GM21381 (cell line): ENCODE measurements around the gene PLEKHB1.
A peak's percentile ranks its signal among the peaks of the same experiment; 100 is the strongest.

ENCODE experiments used
- ATAC-seq: cut with Tn5 transposase; IDR thresholded peaks from one replicate; pipeline ENCODE4 v1.9.1; 2021; ENCODE audit warnings: mild to moderate bottlenecking, moderate library complexity; ENCODE audit not compliant: unreplicated experiment

The PLEKHB1 gene, protein sequence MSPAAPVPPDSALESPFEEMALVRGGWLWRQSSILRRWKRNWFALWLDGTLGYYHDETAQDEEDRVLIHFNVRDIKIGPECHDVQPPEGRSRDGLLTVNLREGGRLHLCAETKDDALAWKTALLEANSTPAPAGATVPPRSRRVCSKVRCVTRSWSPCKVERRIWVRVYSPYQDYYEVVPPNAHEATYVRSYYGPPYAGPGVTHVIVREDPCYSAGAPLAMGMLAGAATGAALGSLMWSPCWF

DNA sequence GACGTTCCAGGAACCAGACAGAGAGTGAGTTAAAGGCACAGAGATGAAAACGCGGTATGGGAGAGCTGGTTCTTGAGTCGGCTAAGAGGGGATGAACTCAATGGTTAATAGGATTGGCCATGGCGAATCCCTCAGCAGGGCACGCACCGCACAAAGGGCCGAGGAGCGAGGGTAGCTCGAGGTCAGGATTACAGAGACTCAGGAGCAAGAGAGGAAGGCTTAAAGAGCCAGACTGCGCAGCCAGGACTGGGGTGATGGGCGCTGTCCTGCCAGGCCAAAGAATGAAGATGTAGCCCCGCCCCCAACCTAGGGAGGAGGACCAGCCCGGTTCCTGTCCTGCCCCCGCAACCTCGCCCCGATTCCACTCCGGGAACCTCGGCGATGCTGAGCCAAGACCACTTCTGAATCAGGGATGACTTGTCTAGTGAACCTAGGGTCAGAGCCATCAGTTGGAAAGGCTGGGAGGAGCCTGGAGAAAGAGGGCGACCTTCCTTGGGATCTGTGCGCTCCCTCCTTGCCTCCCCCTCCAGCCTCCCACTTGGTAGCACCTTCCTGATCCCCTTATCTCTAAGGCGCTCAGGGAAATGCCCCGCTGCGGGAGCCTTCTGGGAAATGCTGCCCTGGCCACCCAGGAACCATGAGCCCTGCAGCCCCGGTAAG lies at the start of gene PLEKHB1:
Gene PLEKHB1 (plus strand): TSS at position 610 of the 660 bp plus-strand sequence. CDS start 28 bp downstream, at position 638.
- ATAC-seq = no peak

DNA sequence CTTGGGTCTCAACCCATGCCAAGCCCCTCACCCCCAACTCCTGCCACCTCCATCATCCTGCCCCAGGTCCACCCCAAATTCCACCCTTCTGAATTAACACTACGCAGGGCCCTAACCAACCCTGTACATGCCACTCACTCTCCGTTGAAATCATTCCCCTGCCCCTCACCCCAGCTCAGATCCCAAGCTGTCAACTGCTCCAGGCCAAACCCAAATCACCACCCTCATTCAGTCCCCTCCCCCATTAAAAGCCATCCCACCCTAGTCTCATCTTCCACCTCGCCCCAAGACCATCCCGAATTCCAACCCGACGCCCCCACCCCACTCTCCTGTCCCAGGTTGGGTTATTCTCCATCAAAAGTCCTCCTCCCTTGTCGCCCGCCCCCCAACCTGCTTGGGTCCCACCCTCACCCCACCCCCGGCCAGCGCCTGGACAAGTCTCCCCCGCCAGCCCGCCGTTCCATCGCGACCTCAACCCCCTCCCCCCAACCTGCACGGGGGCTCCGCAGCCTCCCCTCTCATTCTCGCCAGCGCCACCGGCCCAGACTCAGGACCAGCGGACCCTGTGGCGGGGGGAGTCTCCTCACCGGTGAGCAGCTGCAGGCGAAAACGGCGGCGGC lies 48.9 kb upstream of the PLEKHB1 start:
- no peak for ATAC-seq

DNA sequence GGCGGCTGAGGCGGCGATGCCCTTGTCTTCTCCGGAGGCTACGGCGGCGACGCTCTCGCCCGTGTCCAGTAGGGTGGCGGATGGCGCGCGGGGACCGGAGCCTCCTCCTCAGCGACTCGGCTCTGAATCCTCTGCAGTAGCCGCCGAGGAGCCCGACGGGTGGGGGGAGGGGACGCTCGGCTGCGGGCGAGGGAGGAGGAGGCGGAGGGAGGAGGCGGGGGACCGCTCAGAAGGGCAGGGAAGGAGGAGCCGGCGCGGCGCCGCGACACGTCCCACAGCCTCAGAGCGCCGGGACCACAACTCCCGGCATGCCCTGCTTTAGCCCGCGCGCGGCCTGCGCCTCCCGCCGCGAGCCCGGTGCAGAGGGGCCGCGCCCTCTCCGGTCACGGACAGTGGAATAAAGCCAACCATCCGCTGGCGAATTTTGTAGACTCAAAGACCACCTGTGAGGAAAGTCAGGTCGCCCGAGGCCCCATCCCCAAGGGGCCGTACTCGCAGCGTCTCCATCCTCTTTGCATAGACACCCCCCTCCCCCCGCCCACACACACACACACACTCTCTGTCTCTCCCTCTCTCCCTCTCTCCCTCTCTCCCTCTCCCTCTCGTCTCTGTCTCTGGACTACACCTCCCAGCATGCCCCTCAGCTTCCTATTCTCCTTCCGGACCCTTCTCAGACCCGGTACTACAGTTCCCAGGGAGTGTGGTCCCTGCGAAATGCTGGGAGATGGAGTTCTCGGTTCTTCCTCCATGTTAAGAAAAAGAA lies 48.2 kb upstream of the PLEKHB1 start, which contains the start of gene FAM168A:
Gene FAM168A (minus strand): TSS at position 157 of the 763 bp plus-strand sequence. CDS start 129,638 bp downstream, outside the sequence.
- ATAC-seq = peak; percentile 97

DNA sequence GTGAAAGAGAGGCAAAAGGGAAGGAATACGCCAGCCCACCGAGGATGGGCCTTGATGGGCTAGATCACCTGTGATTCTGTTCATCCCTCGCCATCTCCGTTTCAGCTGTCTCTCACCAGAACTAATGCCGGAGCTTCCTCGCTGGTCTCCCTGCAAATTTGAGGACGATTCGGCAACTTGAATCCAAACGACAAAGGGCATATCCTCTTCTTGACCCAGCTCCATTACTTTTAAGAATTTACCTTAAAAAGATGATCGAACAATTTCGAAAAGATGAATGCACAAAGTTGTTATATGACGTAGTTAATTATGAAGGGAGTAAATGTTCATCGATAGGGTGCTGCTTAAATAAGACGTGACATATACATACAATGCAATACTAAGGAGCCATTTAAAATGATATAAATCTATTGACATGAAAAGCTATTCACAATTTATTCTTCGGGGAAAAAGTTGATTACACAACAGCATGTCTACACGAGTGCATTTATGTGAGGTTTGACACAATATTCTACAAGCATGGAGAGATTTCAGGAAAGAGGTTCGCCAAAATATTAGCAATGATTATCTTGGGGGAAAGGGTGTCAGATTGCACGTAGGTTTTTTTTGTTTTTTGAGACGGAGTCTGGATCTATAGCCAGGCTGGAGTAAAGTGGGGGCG lies 47.5 kb upstream of the PLEKHB1 start:
- no peak for ATAC-seq

DNA sequence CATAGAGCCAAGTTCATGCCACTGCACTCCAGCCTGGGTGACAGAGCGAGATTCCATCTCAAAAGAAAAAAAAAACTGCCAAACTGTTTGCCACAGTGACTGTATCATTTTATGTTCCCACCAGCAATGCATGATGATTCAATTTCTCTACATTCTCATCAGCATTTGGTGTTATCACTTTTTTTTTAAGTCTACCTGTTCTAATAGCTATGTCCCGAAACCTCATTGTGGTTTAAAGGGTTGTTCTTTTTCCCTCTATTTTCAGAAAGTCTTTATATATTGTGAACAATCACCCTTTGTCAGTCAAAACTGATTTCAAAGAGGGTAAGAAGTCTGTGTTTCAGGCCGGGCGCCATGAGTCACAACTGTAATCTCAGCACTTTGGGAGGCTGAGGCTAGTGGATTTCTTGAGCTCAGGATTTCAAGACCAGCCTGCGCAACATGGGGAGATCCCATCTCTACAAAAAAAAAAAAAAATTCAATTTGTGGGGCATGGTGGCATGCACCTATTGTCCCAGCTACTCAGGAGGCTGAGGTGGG lies 33.7 kb upstream of the PLEKHB1 start:
- no peak for ATAC-seq

DNA sequence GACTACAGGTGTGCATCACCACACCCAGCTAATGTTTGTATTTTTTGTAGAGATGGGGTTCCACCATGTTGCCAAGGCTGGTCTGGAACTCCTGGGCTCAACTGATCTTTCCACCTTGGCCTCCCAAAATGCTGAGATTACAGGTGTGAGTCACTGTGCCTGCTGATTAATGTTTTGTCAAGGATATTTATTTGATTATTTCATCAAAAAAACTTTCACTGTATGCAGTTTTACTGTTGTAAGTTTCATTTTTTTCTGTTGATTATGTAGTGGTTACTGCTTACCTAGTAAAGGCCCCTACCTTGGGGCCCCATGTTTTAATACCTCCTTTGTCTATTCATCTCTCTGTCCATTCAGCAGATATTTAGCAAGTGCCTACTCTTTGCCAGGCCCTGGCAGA lies 31.8 kb upstream of the PLEKHB1 start:
- ATAC-seq = no peak

DNA sequence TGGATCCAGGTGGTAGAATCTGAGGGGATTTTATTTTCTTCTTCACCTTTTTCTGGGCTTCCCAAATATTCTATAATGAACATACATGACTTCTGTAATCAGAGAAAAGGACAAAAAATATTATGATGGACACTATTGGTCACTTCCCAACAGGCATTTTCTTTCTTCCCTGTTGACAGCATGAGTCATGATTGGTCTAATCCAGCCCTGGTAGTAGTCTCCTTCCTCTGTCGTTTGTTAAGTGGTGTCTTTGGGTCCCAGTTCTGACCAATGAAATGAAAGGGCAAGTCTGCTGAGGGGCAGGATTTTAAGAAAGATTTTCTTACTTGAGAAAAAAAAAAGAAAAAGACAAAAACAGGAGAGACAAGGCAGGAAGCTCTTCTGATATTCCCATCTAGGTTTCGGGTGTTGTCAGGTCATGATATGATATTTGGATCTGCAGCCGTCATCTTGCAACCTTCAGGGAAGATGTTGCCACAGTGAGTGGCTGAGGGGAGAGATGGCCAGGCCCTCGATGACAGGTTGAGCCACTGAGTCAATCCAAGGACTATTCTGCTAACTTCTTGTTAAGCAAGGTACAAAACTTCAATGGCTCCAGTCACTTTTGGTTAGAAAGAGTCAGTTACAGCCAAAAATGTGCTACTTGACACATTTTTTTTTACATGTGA lies 23.3 kb upstream of the PLEKHB1 start:
- ATAC-seq = no peak

DNA sequence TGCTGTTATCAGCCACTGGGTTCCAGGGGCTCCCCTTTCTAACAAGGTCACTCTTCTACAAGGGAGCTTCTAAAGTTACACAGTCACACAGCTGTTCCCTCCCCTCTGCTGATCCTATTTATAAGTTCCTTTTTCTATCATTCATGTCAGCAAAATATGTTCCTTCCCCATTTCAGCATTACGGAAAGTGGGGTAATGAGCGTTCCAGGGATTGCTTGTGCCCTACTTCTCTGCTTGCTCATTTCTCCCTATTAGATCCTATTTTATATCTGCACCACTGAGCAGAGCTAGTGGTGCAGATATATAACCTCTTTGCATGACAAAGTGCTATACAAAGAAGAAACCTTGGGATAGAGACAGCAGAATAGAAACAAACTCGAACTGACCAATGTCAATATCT lies 22.7 kb upstream of the PLEKHB1 start:
- no peak for ATAC-seq

DNA sequence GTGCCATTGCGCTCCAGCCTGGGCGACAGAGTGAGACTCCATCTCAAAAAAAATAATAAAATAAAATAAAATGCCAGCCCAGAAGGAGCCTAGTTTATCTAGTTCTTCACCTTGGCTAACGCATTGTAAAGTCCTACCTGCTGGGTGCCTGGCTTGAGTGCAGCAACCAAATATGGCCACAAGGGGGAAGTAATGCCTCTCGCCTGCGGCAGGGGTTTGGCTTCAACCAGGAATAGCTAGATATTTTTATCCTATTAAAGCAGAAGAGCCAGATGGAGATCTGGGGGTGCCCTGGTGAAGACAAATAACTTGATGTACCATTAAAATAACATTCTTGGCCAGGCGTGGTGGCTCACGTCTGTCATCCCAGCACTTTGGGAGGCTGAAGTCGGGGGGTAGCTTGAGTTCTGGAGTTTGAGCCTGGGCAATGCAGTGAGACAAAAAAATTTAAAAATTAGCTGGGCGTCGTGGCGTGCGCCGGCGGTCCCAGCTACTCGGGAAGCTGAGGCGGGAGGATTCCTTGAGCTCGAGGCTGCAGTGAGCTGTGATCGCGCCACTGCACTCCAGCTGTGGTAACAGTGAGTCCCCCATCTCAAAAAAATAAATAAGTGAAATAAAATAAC lies 20.6 kb upstream of the PLEKHB1 start:
- no peak for ATAC-seq

DNA sequence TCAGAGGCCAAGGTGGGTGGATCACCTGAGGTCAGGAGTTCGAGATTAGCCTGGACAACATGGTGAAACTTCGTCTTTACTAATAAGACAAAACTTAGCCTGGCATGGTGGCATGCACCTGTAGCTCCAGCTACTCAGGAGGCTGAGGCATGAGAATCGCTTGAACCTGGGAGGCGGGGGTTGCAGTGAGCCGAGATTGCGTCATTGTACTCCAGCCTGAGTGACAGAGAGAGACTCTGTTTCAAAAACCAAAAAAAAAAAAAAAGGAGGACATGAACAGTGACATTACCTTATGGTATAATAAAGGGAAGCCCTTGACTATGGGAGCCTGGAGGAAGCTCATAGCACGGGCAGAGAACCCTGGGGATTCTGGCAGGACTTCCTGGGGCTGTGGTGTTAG lies 16.5 kb upstream of the PLEKHB1 start:
- ATAC-seq = no peak

DNA sequence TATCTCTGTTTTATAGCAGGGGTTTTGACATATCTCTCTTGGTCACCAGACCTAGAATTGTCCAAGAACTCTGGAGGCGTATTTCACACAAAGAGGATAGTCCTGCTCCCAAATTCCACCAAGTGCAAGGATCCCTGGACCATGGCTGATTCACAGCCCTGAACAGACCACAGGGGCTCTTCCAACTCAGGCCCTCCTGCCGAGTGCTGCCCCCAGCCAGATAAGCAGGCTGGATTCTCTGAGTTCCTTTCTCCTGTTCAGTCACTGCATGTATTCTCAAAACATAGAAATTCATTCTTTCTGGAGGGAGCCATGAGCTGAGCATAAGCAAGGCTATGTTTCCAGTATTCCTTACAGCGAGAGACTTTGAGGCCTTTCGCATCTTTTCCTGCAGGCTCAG lies 13.4 kb upstream of the PLEKHB1 start:
- no peak for ATAC-seq

DNA sequence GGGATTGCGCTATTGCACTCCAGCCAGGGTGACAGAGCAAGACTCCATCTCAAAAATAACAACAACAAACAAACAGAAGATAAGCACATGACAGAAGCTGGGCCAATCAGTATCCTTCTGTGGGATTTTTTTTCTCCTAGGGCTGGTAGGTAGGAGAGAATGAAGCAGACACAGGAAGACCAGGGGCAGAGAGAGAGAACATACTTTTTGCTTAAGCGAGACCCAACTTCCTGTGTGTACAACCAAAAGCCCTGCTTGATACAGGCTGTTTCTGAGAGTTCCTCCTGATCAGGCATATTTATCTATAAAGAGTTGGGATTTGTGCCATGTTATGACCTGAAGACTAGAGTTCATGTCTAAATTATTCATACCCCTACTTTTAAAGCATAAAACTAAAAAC lies 12.4 kb upstream of the PLEKHB1 start:
- ATAC-seq = no peak

DNA sequence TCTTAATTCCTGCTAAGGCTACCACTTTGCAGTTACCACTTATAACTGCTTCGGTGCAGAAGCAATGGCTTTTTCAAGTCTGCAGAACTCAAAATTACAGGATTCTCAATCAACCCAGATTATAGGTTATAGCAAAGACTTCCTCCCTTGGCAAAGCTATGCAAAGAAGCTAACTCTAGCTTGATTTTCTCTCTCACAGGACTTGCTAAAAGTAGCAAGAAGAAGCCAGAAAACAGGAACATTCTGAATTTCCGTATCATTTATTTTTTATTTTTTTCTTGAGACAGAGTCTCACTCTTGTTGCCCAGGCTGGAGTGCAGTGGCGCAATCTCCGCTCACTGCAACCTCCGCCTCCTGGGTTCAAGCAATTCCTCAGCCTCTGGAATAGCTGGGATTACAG lies 10.7 kb upstream of the PLEKHB1 start:
- ATAC-seq = no peak

DNA sequence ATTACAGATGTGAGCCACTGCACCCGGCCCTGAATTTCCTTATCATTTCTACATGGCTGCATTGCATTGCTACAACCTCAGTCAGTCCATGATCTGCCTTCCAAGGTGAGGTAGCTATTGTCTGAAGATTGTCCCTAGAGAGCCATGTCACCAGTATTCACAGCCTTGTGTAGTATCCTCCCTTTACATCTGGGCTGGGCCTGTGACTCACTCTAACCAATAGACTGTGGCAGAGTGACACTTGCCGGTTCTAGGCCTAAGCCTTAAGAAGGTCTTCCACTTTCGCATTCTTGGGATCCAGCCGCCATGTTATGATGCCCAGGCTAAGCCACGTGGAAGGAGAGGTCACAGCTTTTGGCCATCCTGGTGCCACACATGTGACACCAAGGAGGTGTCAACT lies 10.1 kb upstream of the PLEKHB1 start:
- no peak for ATAC-seq

DNA sequence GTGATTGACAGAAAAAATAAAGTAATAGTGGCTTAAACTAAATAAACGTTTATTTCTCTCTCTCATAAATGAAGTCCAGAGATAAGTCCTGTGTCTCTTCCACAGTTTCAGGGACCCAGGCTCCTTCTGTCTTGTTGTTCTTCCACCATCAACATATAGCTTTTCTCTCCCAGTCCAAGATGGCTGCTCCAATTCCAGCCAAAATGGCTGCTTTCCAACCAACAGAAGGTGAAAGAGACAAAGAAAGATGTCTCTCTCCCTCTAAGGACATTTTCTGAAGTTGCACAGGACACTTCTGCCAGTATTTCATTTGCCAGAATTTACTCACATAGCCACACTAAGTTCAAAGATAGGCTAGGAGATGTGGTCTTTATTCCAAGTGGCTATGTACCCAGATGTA lies 9.4 kb upstream of the PLEKHB1 start:
- ATAC-seq = no peak

DNA sequence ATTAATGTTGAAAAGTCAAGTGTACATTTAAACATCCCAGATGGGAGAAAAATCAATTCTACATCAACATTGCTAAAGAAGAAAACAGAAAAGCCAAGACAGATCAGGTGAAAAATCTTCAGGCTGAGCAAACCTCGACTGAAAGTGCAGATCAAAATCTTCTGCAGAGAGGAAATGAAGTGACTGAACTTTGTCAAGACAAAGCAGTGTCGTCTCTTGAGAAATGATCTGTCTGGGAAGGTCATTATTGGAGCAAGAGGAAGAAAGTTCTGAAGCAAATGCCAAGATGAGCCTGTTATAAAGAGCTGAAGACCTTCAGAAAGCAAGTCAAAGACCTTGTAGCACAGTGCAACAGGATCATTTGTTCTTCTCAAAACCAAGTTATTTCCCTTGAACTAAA lies 5.8 kb upstream of the PLEKHB1 start:
- no peak for ATAC-seq

DNA sequence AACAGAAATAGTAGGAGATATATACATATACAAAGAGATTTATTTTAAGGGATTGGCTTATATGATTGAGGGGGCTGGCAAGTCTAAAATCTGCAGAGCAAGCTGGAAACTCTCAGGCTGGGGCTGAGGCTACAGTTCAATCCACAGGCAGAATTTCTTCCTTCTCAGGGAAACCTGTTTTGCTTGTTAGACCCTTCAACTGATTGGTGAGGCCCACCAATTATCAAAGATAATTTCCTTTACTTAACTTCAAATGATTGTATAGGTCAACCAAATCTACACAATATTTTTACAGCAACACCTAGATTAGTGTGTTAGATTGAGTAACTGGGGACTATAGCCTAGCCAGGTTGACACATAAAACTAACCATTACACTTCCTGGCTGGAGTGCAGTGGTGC lies 4.7 kb upstream of the PLEKHB1 start:
- no peak for ATAC-seq

DNA sequence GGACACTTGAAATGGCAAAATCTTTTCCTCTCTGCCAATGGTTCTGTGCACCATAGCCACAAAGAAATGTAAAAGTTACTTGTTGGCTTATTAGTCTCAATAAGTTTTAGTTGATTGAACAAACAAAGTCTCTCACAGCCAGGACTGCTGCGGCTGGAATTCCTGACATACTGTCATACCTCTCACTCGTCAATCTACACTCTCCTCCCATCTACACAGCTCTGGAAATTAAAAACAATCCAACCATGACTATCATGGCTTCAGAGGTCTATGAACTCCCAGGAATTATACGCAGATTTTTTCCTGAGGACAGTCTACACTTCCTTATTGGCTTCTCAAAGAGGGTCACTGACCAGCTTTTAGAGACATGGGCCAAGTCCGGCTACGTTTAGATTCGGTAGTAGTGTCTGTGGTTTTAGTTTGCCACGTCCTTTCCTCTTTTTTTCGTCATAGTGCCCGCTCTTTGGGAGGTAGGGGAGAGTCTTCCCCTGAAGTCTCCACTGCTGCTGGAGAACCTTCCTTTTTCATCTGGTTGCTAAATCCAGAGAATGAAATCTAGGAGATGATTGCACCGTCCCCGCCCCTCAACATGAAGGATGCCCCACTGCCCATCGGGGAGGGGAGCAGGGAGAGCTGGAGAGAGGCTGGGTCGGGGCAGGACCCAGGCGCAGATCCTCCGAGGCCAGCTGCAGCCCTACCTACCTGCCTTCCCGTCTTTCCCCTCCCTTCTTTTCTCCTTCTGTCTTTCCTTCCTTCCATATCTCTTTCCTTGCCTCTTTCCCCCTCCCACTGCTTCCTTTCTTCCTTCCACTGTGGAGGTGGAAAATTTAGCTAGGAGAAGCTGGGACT lies 1.0 kb upstream of the PLEKHB1 start:
- ATAC-seq = no peak
